K562 (cell line): ENCODE results near the gene RRAS. TPM values are rescaled to one million over a fixed set of nuclear protein-coding genes. Genes with fewer than 3 reads are reported as not detected.

Experiments
- BDP1 ChIP-seq: IDR thresholded peaks from 3 replicates; pipeline ENCODE4 v1.6.1; 2011; ENCODE audit not compliant: insufficient read length, insufficient read depth
- BRF1 ChIP-seq: IDR thresholded peaks from 3 replicates; pipeline ENCODE4 v1.6.1; 2011; ENCODE audit warnings: borderline replicate concordance, mild to moderate bottlenecking; ENCODE audit not compliant: insufficient read length; ENCODE audit errors: extremely low read depth
- CBX1 ChIP-seq: sonication (generic); IDR thresholded peaks from 2 replicates; pipeline ENCODE4 v1.6.1; 2016; ENCODE audit warnings: antibody characterized with exemption, low read depth, mild to moderate bottlenecking
- CHD1 ChIP-seq: fragments of 200-600 bp; sonication (generic); IDR thresholded peaks from one replicate; pipeline ENCODE4 v1.6.1; 2012; ENCODE audit warnings: mild to moderate bottlenecking, moderate library complexity, low read length, inconsistent platforms
- FOSL1 ChIP-seq: fragments of 200-800 bp; sonication (Bioruptor generic); conservative IDR thresholded peaks from 2 replicates; pipeline ENCODE4 v1.6.1; 2016; ENCODE audit warnings: missing genetic modification characterization, missing compliant biosample characterization
- HNRNPH1 ChIP-seq: fragments of 200-400 bp; formaldehyde crosslinking; optimal IDR thresholded peaks from 2 replicates; pipeline ENCODE3; 2017; ENCODE audit warnings: low read depth, mild to moderate bottlenecking, low read length, moderate library complexity
- KDM2B ChIP-seq: fragments of 250-450 bp; sonication (Bioruptor Pico); IDR thresholded peaks from 2 replicates; pipeline ENCODE4 v1.8.0; 2021; ENCODE audit warnings: mild to moderate bottlenecking, moderate library complexity
- MITF ChIP-seq: IDR thresholded peaks from 2 replicates; pipeline ENCODE4 v1.6.1; 2014; ENCODE audit warnings: antibody characterized with exemption
- MYNN ChIP-seq, 2 experiments: sonication (generic); formaldehyde crosslinking in 1 of 2; IDR thresholded peaks; 2 replicates each; pipeline versions ENCODE4 v1.5.0 to v1.6.1; 2016 to 2020; ENCODE audit warnings: antibody characterized with exemption in 1 of 2, missing genetic modification reagents in 1 of 2
- NR2F6 ChIP-seq: fragments of 450-650 bp; formaldehyde crosslinking; IDR thresholded peaks from 2 replicates; pipeline ENCODE4 v1.4.0; 2020; ENCODE audit warnings: mild to moderate bottlenecking
- PHB2 ChIP-seq: fragments of 450-650 bp; IDR thresholded peaks from 2 replicates; pipeline ENCODE4 v1.6.1; 2017; ENCODE audit warnings: low read depth
- SIRT6 ChIP-seq: IDR thresholded peaks from one replicate; pipeline ENCODE4 v1.6.1; 2012; ENCODE audit warnings: low read depth, mild to moderate bottlenecking, control low read depth, inconsistent platforms, low read length, moderate library complexity
- SOX6 ChIP-seq: fragments of 450-650 bp; IDR thresholded peaks from 2 replicates; pipeline ENCODE4 v1.6.1; 2014; ENCODE audit warnings: mild to moderate bottlenecking
- SREBF1 ChIP-seq: fragments of 150-350 bp; IDR thresholded peaks from 2 replicates; pipeline ENCODE4 v1.6.1; 2014; ENCODE audit warnings: antibody characterized with exemption, low read depth, low read length, borderline replicate concordance
- ZEB2 ChIP-seq: fragments of 450-650 bp; IDR thresholded peaks from 2 replicates; pipeline ENCODE4 v1.6.1; 2016
- ZKSCAN3 ChIP-seq: fragments of 250-450 bp; sonication (Bioruptor Pico); IDR thresholded peaks from 2 replicates; pipeline ENCODE4 v1.4.0; 2020
- ZNF263 ChIP-seq: sonication (generic); formaldehyde crosslinking; IDR thresholded peaks from 2 replicates; pipeline ENCODE4 v1.8.0; 2022; ENCODE audit warnings: mild to moderate bottlenecking, missing genetic modification reagents, borderline replicate concordance
- ZNF57 ChIP-seq: fragments of 450-650 bp; formaldehyde crosslinking; IDR thresholded peaks from 2 replicates; pipeline ENCODE4 v1.4.0; 2020; ENCODE audit warnings: mild to moderate bottlenecking, moderate library complexity
- ZNF644 ChIP-seq: fragments of 200-800 bp; sonication (Bioruptor generic); IDR thresholded peaks from 2 replicates; pipeline ENCODE4 v1.6.1; 2016; ENCODE audit warnings: low read depth, missing genetic modification characterization, missing compliant biosample characterization
- polyA plus RNA-seq, 8 experiments: library from polyadenylated mRNA; depleted of rRNA in 4 of 8; stranded (reverse) in 5 of 8; unstranded in 3 of 8; fragments of >200 nt; fragmentation: Nextera tagmentation in 2 of 8; fragmentation: Illumina TruSeq in 1 of 8; extraction: Ambion mirVana in 2 of 8; extraction: Trizol in 1 of 8; gene quantifications; 2 replicates each; pipeline versions ENCODE4 v1.2.1 to v1.2.3, GENCODE V29; 2011 to 2014; ENCODE audit warnings: inconsistent platforms in 1 of 8, missing spikeins in 1 of 8
- total RNA-seq, 7 experiments: library from RNA; depleted of rRNA in 6 of 7; stranded (reverse); fragments of >200 nt in 6 of 7; fragmentation: Illumina TruSeq in 2 of 7; extraction: Trizol in 2 of 7; gene quantifications; 2 replicates each; pipeline versions ENCODE4 v1.2.1 to v1.2.3, GENCODE V29; 2011 to 2021; ENCODE audit warnings: low replicate concordance in 1 of 7
- TF ChIP-seq, protein P1 (sequence below): sonication (generic); formaldehyde crosslinking; IDR thresholded peaks from 2 replicates; pipeline ENCODE4 v1.8.0; 2023; ENCODE audit warnings: mild to moderate bottlenecking, missing genetic modification reagents
- TF ChIP-seq, protein P2 (sequence below): fragments of 450-650 bp; formaldehyde crosslinking; IDR thresholded peaks from 2 replicates; pipeline ENCODE4 v1.4.0; 2020; ENCODE audit warnings: mild to moderate bottlenecking, moderate library complexity
- TF ChIP-seq, protein P3 (sequence below), 2 experiments: fragments of 250-450 bp in 1 of 2; fragments of 450-650 bp in 1 of 2; sonication (Bioruptor Pico) in 1 of 2; IDR thresholded peaks; 2 replicates each; pipeline versions ENCODE4 v1.6.1 to v1.8.0; 2016 to 2021; ENCODE audit warnings: mild to moderate bottlenecking in 2 of 2, moderate library complexity in 2 of 2, missing compliant biosample characterization in 1 of 2, missing genetic modification characterization in 1 of 2

Gene RRAS
- total and polyA plus RNA-seq, 9 of the 15 experiments (the other 6 are each of a cell fraction or from before 2014, with no cell fraction given): 0.70 to 17.3 (median 8.2) TPM

DNA sequence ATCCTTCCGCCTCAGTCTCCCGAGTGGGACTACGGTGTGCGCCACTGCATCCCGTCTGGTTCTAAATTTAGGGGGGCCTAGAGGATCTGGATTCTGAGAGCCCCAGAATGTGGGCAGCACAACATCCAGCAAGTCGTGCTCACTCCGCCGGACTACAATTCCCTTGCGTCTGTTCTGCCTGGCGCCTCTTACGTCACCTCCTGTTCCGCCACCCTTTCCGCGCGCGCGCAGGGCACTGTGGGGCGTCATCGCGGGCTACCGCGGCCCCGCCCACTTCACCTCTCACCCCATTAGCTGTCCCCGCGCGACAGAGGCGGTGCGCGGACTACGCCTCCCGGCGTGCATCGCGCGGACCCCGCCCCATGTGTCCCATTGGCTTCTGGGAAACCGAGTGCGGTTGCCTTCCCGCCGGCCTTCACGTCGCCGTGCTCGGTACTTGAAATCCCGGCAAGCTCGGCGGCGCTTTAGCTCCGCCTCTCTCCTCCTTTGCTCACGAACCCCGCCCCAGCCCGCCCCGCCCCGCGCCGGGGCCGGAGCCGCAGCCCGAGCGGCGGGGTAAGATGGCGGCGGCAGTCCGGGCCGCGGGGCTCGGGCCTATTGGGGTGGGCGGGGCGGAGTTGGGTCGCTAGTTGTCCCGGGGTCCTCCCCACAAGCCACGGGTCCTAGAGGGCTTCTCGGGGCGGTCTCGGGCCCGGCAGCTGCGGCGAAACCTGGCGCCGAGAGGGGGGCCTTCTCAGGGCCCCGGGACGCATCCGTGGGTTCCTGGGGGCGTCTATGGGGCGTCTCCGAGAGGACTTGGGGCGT, 1.9 kb upstream of the RRAS start, which contains the start of gene SCAF1 (continued):
- TF ChIP-seq HNRNPH1: no peak
- TF ChIP-seq BRF1: no peak
- no peak for TF ChIP-seq ZEB2
- no peak for TF ChIP-seq BDP1
- TF ChIP-seq, protein P1, sequence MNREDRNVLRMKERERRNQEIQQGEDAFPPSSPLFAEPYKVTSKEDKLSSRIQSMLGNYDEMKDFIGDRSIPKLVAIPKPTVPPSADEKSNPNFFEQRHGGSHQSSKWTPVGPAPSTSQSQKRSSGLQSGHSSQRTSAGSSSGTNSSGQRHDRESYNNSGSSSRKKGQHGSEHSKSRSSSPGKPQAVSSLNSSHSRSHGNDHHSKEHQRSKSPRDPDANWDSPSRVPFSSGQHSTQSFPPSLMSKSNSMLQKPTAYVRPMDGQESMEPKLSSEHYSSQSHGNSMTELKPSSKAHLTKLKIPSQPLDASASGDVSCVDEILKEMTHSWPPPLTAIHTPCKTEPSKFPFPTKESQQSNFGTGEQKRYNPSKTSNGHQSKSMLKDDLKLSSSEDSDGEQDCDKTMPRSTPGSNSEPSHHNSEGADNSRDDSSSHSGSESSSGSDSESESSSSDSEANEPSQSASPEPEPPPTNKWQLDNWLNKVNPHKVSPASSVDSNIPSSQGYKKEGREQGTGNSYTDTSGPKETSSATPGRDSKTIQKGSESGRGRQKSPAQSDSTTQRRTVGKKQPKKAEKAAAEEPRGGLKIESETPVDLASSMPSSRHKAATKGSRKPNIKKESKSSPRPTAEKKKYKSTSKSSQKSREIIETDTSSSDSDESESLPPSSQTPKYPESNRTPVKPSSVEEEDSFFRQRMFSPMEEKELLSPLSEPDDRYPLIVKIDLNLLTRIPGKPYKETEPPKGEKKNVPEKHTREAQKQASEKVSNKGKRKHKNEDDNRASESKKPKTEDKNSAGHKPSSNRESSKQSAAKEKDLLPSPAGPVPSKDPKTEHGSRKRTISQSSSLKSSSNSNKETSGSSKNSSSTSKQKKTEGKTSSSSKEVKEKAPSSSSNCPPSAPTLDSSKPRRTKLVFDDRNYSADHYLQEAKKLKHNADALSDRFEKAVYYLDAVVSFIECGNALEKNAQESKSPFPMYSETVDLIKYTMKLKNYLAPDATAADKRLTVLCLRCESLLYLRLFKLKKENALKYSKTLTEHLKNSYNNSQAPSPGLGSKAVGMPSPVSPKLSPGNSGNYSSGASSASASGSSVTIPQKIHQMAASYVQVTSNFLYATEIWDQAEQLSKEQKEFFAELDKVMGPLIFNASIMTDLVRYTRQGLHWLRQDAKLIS (CRISPR knock-in tag): peak; percentile 36; the same call in 1 of the 2 replicates
- no peak for TF ChIP-seq CHD1
- no peak for TF ChIP-seq KDM2B (CRISPR knock-in tag)
- TF ChIP-seq SREBF1: peak; percentile 73; the same call in 1 of the 2 replicates
- TF ChIP-seq ZKSCAN3: no peak
- no peak for TF ChIP-seq SIRT6
- TF ChIP-seq, protein P2, sequence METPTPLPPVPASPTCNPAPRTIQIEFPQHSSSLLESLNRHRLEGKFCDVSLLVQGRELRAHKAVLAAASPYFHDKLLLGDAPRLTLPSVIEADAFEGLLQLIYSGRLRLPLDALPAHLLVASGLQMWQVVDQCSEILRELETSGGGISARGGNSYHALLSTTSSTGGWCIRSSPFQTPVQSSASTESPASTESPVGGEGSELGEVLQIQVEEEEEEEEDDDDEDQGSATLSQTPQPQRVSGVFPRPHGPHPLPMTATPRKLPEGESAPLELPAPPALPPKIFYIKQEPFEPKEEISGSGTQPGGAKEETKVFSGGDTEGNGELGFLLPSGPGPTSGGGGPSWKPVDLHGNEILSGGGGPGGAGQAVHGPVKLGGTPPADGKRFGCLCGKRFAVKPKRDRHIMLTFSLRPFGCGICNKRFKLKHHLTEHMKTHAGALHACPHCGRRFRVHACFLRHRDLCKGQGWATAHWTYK (CRISPR knock-in tag): peak; percentile 55; the same call in 1 of the 2 replicates
- no peak for TF ChIP-seq ZNF263
- TF ChIP-seq, protein P3, sequence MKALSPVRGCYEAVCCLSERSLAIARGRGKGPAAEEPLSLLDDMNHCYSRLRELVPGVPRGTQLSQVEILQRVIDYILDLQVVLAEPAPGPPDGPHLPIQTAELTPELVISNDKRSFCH (CRISPR knock-in tag; IDR thresholded peaks at IDR 0.05): no peak
- TF ChIP-seq, protein P3 (tag; IDR thresholded peaks at IDR 0.05): peak; percentile 60
- TF ChIP-seq ZNF644 (tag): peak; percentile 96; the same call in 1 of the 2 replicates
- peak; percentile 56; the same call in 1 of the 2 replicates for TF ChIP-seq FOSL1 (tag)
- TF ChIP-seq SOX6: no peak
- TF ChIP-seq CBX1: no peak; the same call in 1 of the 2 replicates
- TF ChIP-seq PHB2: no peak
- no peak for TF ChIP-seq ZNF57 (CRISPR knock-in tag)
- no peak for TF ChIP-seq MYNN (IDR thresholded peaks at IDR 0.05)
- TF ChIP-seq MYNN (CRISPR knock-in tag; IDR thresholded peaks at IDR 0.05): no peak
- no peak for TF ChIP-seq NR2F6 (CRISPR knock-in tag)
- no peak for TF ChIP-seq MITF
